Measurements from ENCODE around the gene DSCAM. TPM values are rescaled to one million over a fixed set of nuclear protein-coding genes. Genes with fewer than 3 reads are reported as not detected.

DSCAM gene
- total RNA-seq, 1 donor from 2014 or later, result not detected

- H3K9me3 ChIP-seq, result no peaks in the 10 kb centered on the region
- H3K27ac ChIP-seq, result no peak overlapping the region
- H3K4me3 ChIP-seq, result no peak overlapping the region
- intact Hi-C loops (cut with DNase I), result no loop called here
- no peaks in the 10 kb centered on the region for H3K36me3 ChIP-seq
- TF ChIP-seq CTCF (IDR thresholded peaks at IDR 0.05), result no peak
- no peaks in the 10 kb centered on the region for H3K4me1 ChIP-seq
- no peaks in the 10 kb centered on the region for H3K27me3 ChIP-seq
- no peak for DNase-seq (ENCODE audit: low spot score in 2 of 2)
These were observed 563.8 kb downstream of the DSCAM start for GRCh38 chr21:40282912-40283886.

- Histone ChIP-seq H3K4me3 (no peak overlapping the region), H3K9me3 (no peaks in the 10 kb centered on the region), H3K4me1 (no peaks in the 10 kb centered on the region), H3K27me3 (no peaks in the 10 kb centered on the region), H3K27ac (no peak overlapping the region), H3K36me3 (no peaks in the 10 kb centered on the region)
- TF ChIP-seq CTCF (IDR thresholded peaks at IDR 0.05), result no peak
- intact Hi-C loops (cut with DNase I), result no loop called here
- DNase-seq (ENCODE audit: low spot score in 2 of 2), result no peak
These were observed 568.6 kb downstream of the DSCAM start for GRCh38 chr21:40278345-40278744.

- H3K9me3 ChIP-seq, result no peaks in the 10 kb centered on the region
- H3K36me3 ChIP-seq, result no peaks in the 10 kb centered on the region
- no peaks in the 10 kb centered on the region for H3K4me1 ChIP-seq
- no peak for DNase-seq (ENCODE audit: low spot score in 2 of 2)
- H3K4me3 ChIP-seq, result no peak overlapping the region
- intact Hi-C loops (cut with DNase I), result no loop called here
- TF ChIP-seq CTCF (IDR thresholded peaks at IDR 0.05), result no peak
- H3K27ac ChIP-seq, result no peak overlapping the region
- no peaks in the 10 kb centered on the region for H3K27me3 ChIP-seq
These were observed 571.0 kb downstream of the DSCAM start for GRCh38 chr21:40276001-40276400.

- intact Hi-C loops (cut with DNase I), result no loop called here
- no peak for DNase-seq (ENCODE audit: low spot score in 2 of 2)
- TF ChIP-seq CTCF (IDR thresholded peaks at IDR 0.05), result no peak
These were observed 574.9 kb downstream of the DSCAM start for GRCh38 chr21:40272037-40272436.

GRCh38 chr21:40271164-40271563 lies 575.8 kb downstream of the DSCAM start:
- TF ChIP-seq CTCF (IDR thresholded peaks at IDR 0.05), result no peak
- no peaks in the 10 kb centered on the region for H3K4me1 ChIP-seq
- intact Hi-C loops (cut with DNase I), result no loop called here
- H3K27me3 ChIP-seq, result no peaks in the 10 kb centered on the region
- no peaks in the 10 kb centered on the region for H3K9me3 ChIP-seq
- no peaks in the 10 kb centered on the region for H3K36me3 ChIP-seq
- no peak overlapping the region for H3K4me3 ChIP-seq
- DNase-seq (ENCODE audit: low spot score in 2 of 2), result no peak
- H3K27ac ChIP-seq, result no peak overlapping the region

More at GRCh38 chr21:40272037-40272436, 574.9 kb downstream of the DSCAM start:
- no peaks in the 10 kb centered on the region for H3K4me1 ChIP-seq
- no peaks in the 10 kb centered on the region for H3K36me3 ChIP-seq
- no peaks in the 10 kb centered on the region for H3K9me3 ChIP-seq
- H3K27ac ChIP-seq, result no peak overlapping the region
- H3K27me3 ChIP-seq, result no peaks in the 10 kb centered on the region
- no peak overlapping the region for H3K4me3 ChIP-seq
